Activated CD4-positive, alpha-beta T cell treated with anti-CD3 and anti-CD28 coated beads for 36 hours (primary cell): ENCODE measurements around the gene FAM171A1. TPM values are rescaled to one million over a fixed set of nuclear protein-coding genes. Genes with fewer than 3 reads are reported as not detected.

Source experiments
- total RNA-seq, 2 experiments: library from RNA; stranded (reverse); gene quantifications; one replicate each; pipeline ENCODE4 v1.2.3, GENCODE V29; 2021

Gene FAM171A1
- total RNA-seq, 2 experiments from 2014 or later: 4.1 to 5.8 TPM

Other genes starting within 250 kb of the FAM171A1 start
- 10 to 100 TPM; 20.6 to 22.1 TPM for gene NMT2, start 202.6 kb downstream of the FAM171A1 start, total RNA-seq